Activated CD4-positive, alpha-beta T cell treated with anti-CD3 and anti-CD28 coated beads, Interleukin-2, amount 10 ng/mL, durations not matched to agents 24 days and 14 days (primary cell): ENCODE results near the gene ABCF1. TPM values are rescaled to one million over a fixed set of nuclear protein-coding genes. Genes with fewer than 3 reads are reported as not detected.
"Not testable (repeated sequence)": the region's sequence is repeated elsewhere in the genome, so short reads cannot be mapped to it uniquely, and the experiment has no call there.

ENCODE experiments used
- DNase-seq: peaks from one replicate; pipeline ENCODE4 v3.0.0; 2022
- H3K27ac Mint-ChIP-seq: one replicate; pipeline ENCODE4 v1.8.0; 2022; ENCODE audit warnings: mild to moderate bottlenecking, mixed read lengths
- H3K27me3 Mint-ChIP-seq: one replicate; pipeline ENCODE4 v1.8.0; 2022; ENCODE audit warnings: mixed read lengths
- H3K36me3 Mint-ChIP-seq: one replicate; pipeline ENCODE4 v1.8.0; 2022; ENCODE audit warnings: low read depth, mild to moderate bottlenecking, mixed read lengths
- H3K4me1 Mint-ChIP-seq: one replicate; pipeline ENCODE4 v1.8.0; 2021; ENCODE audit warnings: mixed read lengths
- H3K4me3 Mint-ChIP-seq: one replicate; pipeline ENCODE4 v1.8.0; 2022; ENCODE audit warnings: mild to moderate bottlenecking, moderate library complexity, mixed read lengths
- H3K9me3 Mint-ChIP-seq: one replicate; pipeline ENCODE4 v1.8.0; 2021; ENCODE audit warnings: mixed read lengths
- intact Hi-C: fragments of 100-400 bp; cut with micrococcal nuclease; formaldehyde crosslinking; loops from one replicate; pipeline ENCODE4 v1.15.1; 2023
- total RNA-seq: library from RNA; stranded (reverse); gene quantifications from 2 replicates; pipeline ENCODE4 v1.2.3, GENCODE V29; 2022

ABCF1 gene
- total RNA-seq, 1 donor from 2014 or later, result 125 TPM

GRCh38 chr6:30568245-30568644 lies 3.0 kb upstream of the ABCF1 start:
- peaks cover 47% of the 10 kb centered on the region for H3K4me1 Mint-ChIP-seq

GRCh38 chr6:30570263-30570662 lies 979 bp upstream of the ABCF1 start:
- Mint-ChIP-seq H3K9me3 (no peaks in the 10 kb centered on the region), H3K36me3 (peaks cover 27% of the 10 kb centered on the region), H3K4me3 (peak overlapping the region; percentile 92), H3K27me3 (no peaks in the 10 kb centered on the region), H3K4me1 (peaks cover 58% of the 10 kb centered on the region), H3K27ac (peak overlapping the region; percentile 12)
- DNase-seq, result no peak
- intact Hi-C loops, result loop anchor here (2.0 kb wide), 2 partner anchors 77 to 147 kb away; partner anchors contain the start of genes C6orf136 and MDC1

More at GRCh38 chr6:30568245-30568644, 3.0 kb upstream of the ABCF1 start:
- Mint-ChIP-seq H3K9me3 (no peaks in the 10 kb centered on the region), H3K27me3 (no peaks in the 10 kb centered on the region), H3K27ac (no peak overlapping the region), H3K36me3 (peaks cover 27% of the 10 kb centered on the region), H3K4me3 (no peak overlapping the region)
- no peak for DNase-seq
- intact Hi-C loops, result no loop called here

GRCh38 chr6:30570740-30571074 lies 535 bp upstream of the ABCF1 start:
- intact Hi-C loops, result loop anchor here (1.0 to 2.0 kb wide), 4 partner anchors 13 to 146 kb away; partner anchors contain the start of genes C6orf136, MDC1 and PRR3
- no peaks in the 10 kb centered on the region for H3K9me3 Mint-ChIP-seq
- peak overlapping the region; percentile 99 for H3K27ac Mint-ChIP-seq
- H3K4me1 Mint-ChIP-seq, result peaks cover 59% of the 10 kb centered on the region
- no peak for DNase-seq
- peak overlapping the region; percentile 92 for H3K4me3 Mint-ChIP-seq
- no peaks in the 10 kb centered on the region for H3K27me3 Mint-ChIP-seq
- H3K36me3 Mint-ChIP-seq, result peaks cover 28% of the 10 kb centered on the region

GRCh38 chr6:30571762-30572082 lies 480 bp downstream of the ABCF1 start:
- Mint-ChIP-seq H3K27me3 (no peaks in the 10 kb centered on the region), H3K9me3 (no peaks in the 10 kb centered on the region), H3K36me3 (peaks cover 32% of the 10 kb centered on the region), H3K4me1 (peaks cover 63% of the 10 kb centered on the region), H3K27ac (peak overlapping the region; percentile 99), H3K4me3 (peak overlapping the region; percentile 92)
- DNase-seq, result no peak
- intact Hi-C loops, result loop anchor here (1.0 to 2.0 kb wide), 4 partner anchors 14 to 145 kb away; partner anchors contain the start of genes C6orf136, MDC1 and PRR3

GRCh38 chr6:30572148-30572547 lies 906 bp downstream of the ABCF1 start:
- Mint-ChIP-seq H3K4me1 (peaks cover 67% of the 10 kb centered on the region), H3K27ac (peak overlapping the region; percentile 99), H3K4me3 (peak overlapping the region; percentile 92), H3K27me3 (no peaks in the 10 kb centered on the region), H3K36me3 (peaks cover 36% of the 10 kb centered on the region), H3K9me3 (no peaks in the 10 kb centered on the region)
- intact Hi-C loops, result no loop called here
- DNase-seq, result no peak

- no peaks in the 10 kb centered on the region for H3K9me3 Mint-ChIP-seq
- H3K27ac Mint-ChIP-seq, result peak overlapping the region; percentile 39
- intact Hi-C loops, result no loop called here
- H3K36me3 Mint-ChIP-seq, result peaks cover 46% of the 10 kb centered on the region
- peaks cover 68% of the 10 kb centered on the region for H3K4me1 Mint-ChIP-seq
- no peak for DNase-seq
- peak overlapping the region; percentile 92 for H3K4me3 Mint-ChIP-seq
- no peaks in the 10 kb centered on the region for H3K27me3 Mint-ChIP-seq
Measured at GRCh38 chr6:30573113-30573512, 1.9 kb downstream of the ABCF1 start.

- H3K27me3 Mint-ChIP-seq, result no peaks in the 10 kb centered on the region
- H3K9me3 Mint-ChIP-seq, result no peaks in the 10 kb centered on the region
- H3K4me1 Mint-ChIP-seq, result peaks cover 34% of the 10 kb centered on the region
- peaks cover 74% of the 10 kb centered on the region for H3K36me3 Mint-ChIP-seq
- no peak overlapping the region for H3K4me3 Mint-ChIP-seq
- no peak for DNase-seq
- intact Hi-C loops, result no loop called here
- no peak overlapping the region for H3K27ac Mint-ChIP-seq
Measured at GRCh38 chr6:30578051-30578450, 6.8 kb downstream of the ABCF1 start.

- H3K9me3 Mint-ChIP-seq, result no peaks in the 10 kb centered on the region
- intact Hi-C loops, result no loop called here
- no peak overlapping the region for H3K4me3 Mint-ChIP-seq
- no peak overlapping the region for H3K27ac Mint-ChIP-seq
- H3K4me1 Mint-ChIP-seq, result no peaks in the 10 kb centered on the region
- DNase-seq, result no peak
- H3K27me3 Mint-ChIP-seq, result no peaks in the 10 kb centered on the region
- H3K36me3 Mint-ChIP-seq, result peaks cover 75% of the 10 kb centered on the region
Measured at GRCh38 chr6:30583921-30584320, 12.7 kb downstream of the ABCF1 start.

GRCh38 chr6:30589754-30590358 lies 18.6 kb downstream of the ABCF1 start:
- no peak for DNase-seq
- Mint-ChIP-seq H3K4me3 (no peak overlapping the region), H3K4me1 (peaks cover 7% of the 10 kb centered on the region), H3K9me3 (no peaks in the 10 kb centered on the region), H3K36me3 (peaks cover 68% of the 10 kb centered on the region), H3K27me3 (no peaks in the 10 kb centered on the region), H3K27ac (peak overlapping the region; percentile 25)
- intact Hi-C loops, result no loop called here

GRCh38 chr6:30590509-30590908 lies 19.3 kb downstream of the ABCF1 start:
- Mint-ChIP-seq H3K9me3 (no peaks in the 10 kb centered on the region), H3K4me1 (peaks cover 8% of the 10 kb centered on the region), H3K4me3 (no peak overlapping the region), H3K27me3 (no peaks in the 10 kb centered on the region), H3K27ac (no peak overlapping the region), H3K36me3 (peaks cover 66% of the 10 kb centered on the region)
- intact Hi-C loops, result no loop called here
- DNase-seq, result no peak

- no peaks in the 10 kb centered on the region for H3K27me3 Mint-ChIP-seq
- no peak overlapping the region for H3K4me3 Mint-ChIP-seq
- H3K27ac Mint-ChIP-seq, result no peak overlapping the region
- DNase-seq, result no peak
- no peaks in the 10 kb centered on the region for H3K9me3 Mint-ChIP-seq
- H3K4me1 Mint-ChIP-seq, result peaks cover 9% of the 10 kb centered on the region
- intact Hi-C loops, result no loop called here
- peaks cover 64% of the 10 kb centered on the region for H3K36me3 Mint-ChIP-seq
Measured at GRCh38 chr6:30591008-30591407, 19.8 kb downstream of the ABCF1 start.

GRCh38 chr6:30592287-30592686 lies 21.0 kb downstream of the ABCF1 start:
- intact Hi-C loops, result no loop called here
- peaks cover 10% of the 10 kb centered on the region for H3K4me1 Mint-ChIP-seq
- no peak for DNase-seq
- peaks cover 60% of the 10 kb centered on the region for H3K36me3 Mint-ChIP-seq
- no peaks in the 10 kb centered on the region for H3K27me3 Mint-ChIP-seq
- H3K27ac Mint-ChIP-seq, result peak overlapping the region; percentile 25
- no peaks in the 10 kb centered on the region for H3K9me3 Mint-ChIP-seq
- H3K4me3 Mint-ChIP-seq, result no peak overlapping the region

- H3K27ac Mint-ChIP-seq, result peak overlapping the region; percentile 74
Measured at GRCh38 chr6:30597315-30598144, 26.3 kb downstream of the ABCF1 start.

GRCh38 chr6:30598912-30599624 lies 27.8 kb downstream of the ABCF1 start:
- no peaks in the 10 kb centered on the region for H3K27me3 Mint-ChIP-seq
- intact Hi-C loops, result loop anchor here (5.0 kb wide), 1 partner anchor 57 kb away; no protein-coding TSS in a partner anchor
- H3K4me1 Mint-ChIP-seq, result peaks cover 17% of the 10 kb centered on the region
- H3K36me3 Mint-ChIP-seq, result peaks cover 55% of the 10 kb centered on the region
- DNase-seq, result no peak
- no peak overlapping the region for H3K27ac Mint-ChIP-seq
- no peak overlapping the region for H3K4me3 Mint-ChIP-seq
- no peaks in the 10 kb centered on the region for H3K9me3 Mint-ChIP-seq

More at GRCh38 chr6:30597315-30598144, 26.3 kb downstream of the ABCF1 start:
- H3K4me3 Mint-ChIP-seq, H3K9me3 Mint-ChIP-seq, H3K27me3 Mint-ChIP-seq: not testable (repeated sequence)
- DNase-seq, result peak; percentile 94
- peaks cover 46% of the 10 kb centered on the region for H3K36me3 Mint-ChIP-seq
- peaks cover 12% of the 10 kb centered on the region for H3K4me1 Mint-ChIP-seq
- intact Hi-C loops, result loop anchor here (1.0 to 5.0 kb wide), 2 partner anchors 55 to 114 kb away; no protein-coding TSS in a partner anchor
